Measurements from ENCODE around the gene ADAMTSL1.

ADAMTSL1 gene

GRCh38 chr9:18495065-18495464 is 21.1 kb downstream of the ADAMTSL1 start:
- TF ChIP-seq FOXM1 (IDR thresholded peaks at IDR 0.05; ENCODE audit: borderline replicate concordance) (no peak), PKNOX1 (IDR thresholded peaks at IDR 0.05) (no peak), ARNT (IDR thresholded peaks at IDR 0.05) (no peak), LEF1 (IDR thresholded peaks at IDR 0.05; ENCODE audit: borderline replicate concordance) (no peak), L3MBTL2 (conservative IDR thresholded peaks at IDR 0.05) (no peak), HDGF (IDR thresholded peaks at IDR 0.05; ENCODE audit: borderline replicate concordance) (no peak), FOXA1 (IDR thresholded peaks at IDR 0.05) (no peak), NFRKB (IDR thresholded peaks at IDR 0.05) (no peak), ELF4 (IDR thresholded peaks at IDR 0.05) (no peak), TARDBP (IDR thresholded peaks at IDR 0.05) (no peak), ZNF384 (IDR thresholded peaks at IDR 0.05) (no peak), CTBP1 (IDR thresholded peaks at IDR 0.05; ENCODE audit: borderline replicate concordance) (no peak), BHLHE40 (IDR thresholded peaks at IDR 0.05; ENCODE audit: borderline replicate concordance) (no peak), SUZ12 (IDR thresholded peaks at IDR 0.05) (no peak), FOXK2 (IDR thresholded peaks at IDR 0.05) (no peak), SP1 (IDR thresholded peaks at IDR 0.05) (no peak)
- ChIA-PET CTCF (no interaction called here), POLR2A (no interaction called here)
- no peak for DNase-seq (ENCODE audit: extremely low spot score)

- POLR2A ChIA-PET, result no interaction called here
- CTCF ChIA-PET, result no interaction called here
- TF ChIP-seq SUZ12 (IDR thresholded peaks at IDR 0.05), result no peak
- TF ChIP-seq LEF1 (IDR thresholded peaks at IDR 0.05; ENCODE audit: borderline replicate concordance), result no peak
- TF ChIP-seq FOXK2 (IDR thresholded peaks at IDR 0.05), result no peak
- TF ChIP-seq PKNOX1 (IDR thresholded peaks at IDR 0.05), result no peak
- no peak for TF ChIP-seq ZNF384 (IDR thresholded peaks at IDR 0.05)
- TF ChIP-seq L3MBTL2 (conservative IDR thresholded peaks at IDR 0.05), result no peak
- no peak for TF ChIP-seq NFRKB (IDR thresholded peaks at IDR 0.05)
- TF ChIP-seq SP1 (IDR thresholded peaks at IDR 0.05), result no peak
- TF ChIP-seq HDGF (IDR thresholded peaks at IDR 0.05; ENCODE audit: borderline replicate concordance), result no peak
- TF ChIP-seq FOXM1 (IDR thresholded peaks at IDR 0.05; ENCODE audit: borderline replicate concordance), result no peak
- TF ChIP-seq ARNT (IDR thresholded peaks at IDR 0.05), result no peak
- TF ChIP-seq FOXA1 (IDR thresholded peaks at IDR 0.05), result no peak
- no peak for TF ChIP-seq ELF4 (IDR thresholded peaks at IDR 0.05)
- no peak for TF ChIP-seq TARDBP (IDR thresholded peaks at IDR 0.05)
- no peak for TF ChIP-seq CTBP1 (IDR thresholded peaks at IDR 0.05; ENCODE audit: borderline replicate concordance)
- no peak for TF ChIP-seq BHLHE40 (IDR thresholded peaks at IDR 0.05; ENCODE audit: borderline replicate concordance)
Measured at GRCh38 chr9:18496256-18497000, 22.5 kb downstream of the ADAMTSL1 start.

GRCh38 chr9:18499062-18499461 is 25.1 kb downstream of the ADAMTSL1 start:
- no peak for DNase-seq (ENCODE audit: extremely low spot score)
- CTCF ChIA-PET, result no interaction called here
- TF ChIP-seq SUZ12 (IDR thresholded peaks at IDR 0.05), result no peak
- TF ChIP-seq TARDBP (IDR thresholded peaks at IDR 0.05), result no peak
- POLR2A ChIA-PET, result no interaction called here

More at GRCh38 chr9:18496256-18497000, 22.5 kb downstream of the ADAMTSL1 start:
- no peak for DNase-seq (ENCODE audit: extremely low spot score)

GRCh38 chr9:18499980-18500379 is 26.0 kb downstream of the ADAMTSL1 start:
- ChIA-PET CTCF (no interaction called here), POLR2A (no interaction called here)
- DNase-seq (ENCODE audit: extremely low spot score), result no peak
- TF ChIP-seq PKNOX1 (IDR thresholded peaks at IDR 0.05) (peak; percentile 29), FOXK2 (IDR thresholded peaks at IDR 0.05) (no peak)

- no peak for DNase-seq (ENCODE audit: extremely low spot score)
- POLR2A ChIA-PET, result no interaction called here
- CTCF ChIA-PET, result no interaction called here
- no peak for TF ChIP-seq ELF4 (IDR thresholded peaks at IDR 0.05)
- no peak for TF ChIP-seq NFRKB (IDR thresholded peaks at IDR 0.05)
- TF ChIP-seq PKNOX1 (IDR thresholded peaks at IDR 0.05), result no peak
- TF ChIP-seq ARNT (IDR thresholded peaks at IDR 0.05), result no peak
- no peak for TF ChIP-seq ZNF384 (IDR thresholded peaks at IDR 0.05)
- TF ChIP-seq FOXM1 (IDR thresholded peaks at IDR 0.05; ENCODE audit: borderline replicate concordance), result no peak
- TF ChIP-seq SP1 (IDR thresholded peaks at IDR 0.05), result no peak
- no peak for TF ChIP-seq L3MBTL2 (conservative IDR thresholded peaks at IDR 0.05)
Measured at GRCh38 chr9:18500451-18500850, 26.5 kb downstream of the ADAMTSL1 start.

GRCh38 chr9:18501949-18502348 is 28.0 kb downstream of the ADAMTSL1 start:
- DNase-seq (ENCODE audit: extremely low spot score), result no peak
- ChIA-PET POLR2A (no interaction called here), CTCF (no interaction called here)
- no peak for TF ChIP-seq NFRKB (IDR thresholded peaks at IDR 0.05)
- TF ChIP-seq SP1 (IDR thresholded peaks at IDR 0.05), result no peak
- no peak for TF ChIP-seq CTBP1 (IDR thresholded peaks at IDR 0.05; ENCODE audit: borderline replicate concordance)
- TF ChIP-seq FOXA1 (IDR thresholded peaks at IDR 0.05), result no peak
- TF ChIP-seq SUZ12 (IDR thresholded peaks at IDR 0.05), result no peak
- TF ChIP-seq PKNOX1 (IDR thresholded peaks at IDR 0.05), result no peak
- TF ChIP-seq L3MBTL2 (conservative IDR thresholded peaks at IDR 0.05), result no peak
- no peak for TF ChIP-seq BHLHE40 (IDR thresholded peaks at IDR 0.05; ENCODE audit: borderline replicate concordance)

Data from HEK293T (cell line).